GM12878 (cell line): ENCODE data around the gene WDR86. TPM values are rescaled to one million over a fixed set of nuclear protein-coding genes. Genes with fewer than 3 reads are reported as not detected.

ENCODE experiments used
- ATF7 ChIP-seq: fragments of 450-650 bp; IDR thresholded peaks from 2 replicates; pipeline ENCODE4 v1.6.1; 2016; ENCODE audit warnings: low read depth, mild to moderate bottlenecking
- BACH1 ChIP-seq: fragments of 450-650 bp; IDR thresholded peaks from 2 replicates; pipeline ENCODE4 v1.6.1; 2017; ENCODE audit warnings: mild to moderate bottlenecking, borderline replicate concordance
- BCLAF1 ChIP-seq: fragments of 450-650 bp; IDR thresholded peaks from 2 replicates; pipeline ENCODE4 v1.6.1; 2017; ENCODE audit warnings: antibody characterized with exemption, mild to moderate bottlenecking, moderate library complexity
- BRCA1 ChIP-seq: IDR thresholded peaks from 2 replicates; pipeline ENCODE4 v1.6.1; 2011; ENCODE audit warnings: low read depth, low read length, improper control_type of control experiment
- CBX5 ChIP-seq: sonication (generic); IDR thresholded peaks from 2 replicates; pipeline ENCODE4 v1.6.1; 2016; ENCODE audit warnings: low read depth, moderate library complexity, mild to moderate bottlenecking, inconsistent platforms
- CEBPB ChIP-seq, 2 experiments: fragments of 150-350 bp in 1 of 2; IDR thresholded peaks; 2 replicates each; pipeline ENCODE4 v1.6.1; 2012 to 2014; ENCODE audit warnings: low read depth in 2 of 2, low read length in 2 of 2, borderline replicate concordance in 1 of 2, inconsistent platforms in 1 of 2
- CHD1 ChIP-seq: IDR thresholded peaks from 2 replicates; pipeline ENCODE4 v1.6.1; 2012; ENCODE audit warnings: low read depth, low read length, improper control_type of control experiment
- EED ChIP-seq: sonication (generic); IDR thresholded peaks from 2 replicates; pipeline ENCODE4 v1.6.1; 2016; ENCODE audit warnings: antibody characterized with exemption, low read depth
- EP300 ChIP-seq, 2 experiments: fragments of 150-350 bp in 1 of 2; IDR thresholded peaks; 2 replicates each; pipeline ENCODE4 v1.6.1; 2011 to 2012; ENCODE audit warnings: low read depth in 2 of 2, low read length in 2 of 2, borderline replicate concordance in 1 of 2, improper control_type of control experiment in 1 of 2, inconsistent platforms in 1 of 2; ENCODE audit not compliant: control insufficient read depth in 1 of 2
- FOS ChIP-seq: IDR thresholded peaks from 3 replicates; pipeline ENCODE4 v1.6.1; 2011; ENCODE audit warnings: borderline replicate concordance; ENCODE audit not compliant: insufficient read length; ENCODE audit errors: extremely low read depth
- MEF2B ChIP-seq: fragments of 450-650 bp; IDR thresholded peaks from 2 replicates; pipeline ENCODE4 v1.6.1; 2018; ENCODE audit warnings: mild to moderate bottlenecking, moderate library complexity; ENCODE audit not compliant: partially characterized antibody, poor library complexity, severe bottlenecking
- MLLT1 ChIP-seq: fragments of 450-650 bp; IDR thresholded peaks from 2 replicates; pipeline ENCODE4 v1.6.1; 2016; ENCODE audit warnings: mild to moderate bottlenecking
- MYB ChIP-seq: fragments of 150-350 bp; IDR thresholded peaks from 2 replicates; pipeline ENCODE4 v1.6.1; 2014; ENCODE audit warnings: mild to moderate bottlenecking, low read depth, low read length, borderline replicate concordance
- NR2C1 ChIP-seq: fragments of 450-650 bp; IDR thresholded peaks from 2 replicates; pipeline ENCODE4 v1.6.1; 2017; ENCODE audit warnings: antibody characterized with exemption, mild to moderate bottlenecking, moderate library complexity
- PKNOX1 ChIP-seq: fragments of 450-650 bp; IDR thresholded peaks from 2 replicates; pipeline ENCODE4 v1.6.1; 2016; ENCODE audit warnings: mild to moderate bottlenecking
- RUNX3 ChIP-seq: IDR thresholded peaks from 2 replicates; pipeline ENCODE4 v1.6.1; 2012; ENCODE audit warnings: low read length, inconsistent platforms
- SIN3A ChIP-seq: IDR thresholded peaks from 2 replicates; pipeline ENCODE4 v1.6.1; 2012; ENCODE audit warnings: low read depth, low read length, improper control_type of control experiment
- SUZ12 ChIP-seq: fragments of 200-600 bp; sonication (generic); IDR thresholded peaks from one replicate; pipeline ENCODE4 v1.6.1; 2018; ENCODE audit warnings: antibody characterized with exemption, mild to moderate bottlenecking; ENCODE audit not compliant: unreplicated experiment
- TAF1 ChIP-seq: IDR thresholded peaks from 2 replicates; pipeline ENCODE4 v1.6.1; 2011; ENCODE audit warnings: mild to moderate bottlenecking, low read depth, low read length, borderline replicate concordance
- ZBED1 ChIP-seq: IDR thresholded peaks from 2 replicates; pipeline ENCODE4 v1.6.1; 2016; ENCODE audit warnings: borderline replicate concordance
- ZBTB4 ChIP-seq: fragments of 450-650 bp; formaldehyde crosslinking; IDR thresholded peaks from 2 replicates; pipeline ENCODE4 v1.4.0; 2022; ENCODE audit warnings: mild to moderate bottlenecking, moderate library complexity
- polyA plus RNA-seq, 11 experiments: library from polyadenylated mRNA; depleted of rRNA in 4 of 11; unstranded in 6 of 11; stranded (reverse) in 5 of 11; fragments of >200 nt; fragmentation: Nextera tagmentation in 4 of 11; fragmentation: Illumina TruSeq in 1 of 11; extraction: Ambion mirVana in 4 of 11; extraction: Trizol in 1 of 11; gene quantifications; 1 replicate in 1 of 11; 2 replicates in 10 of 11; pipeline versions ENCODE4 v1.2.1 to v1.2.3, GENCODE V29; 2011 to 2016; ENCODE audit warnings: inconsistent platforms in 2 of 11, missing spikeins in 2 of 11, low read depth in 1 of 11
- total RNA-seq, 4 experiments: library from RNA; depleted of rRNA in 3 of 4; stranded (reverse); fragments of >200 nt in 3 of 4; fragmentation: Illumina TruSeq in 1 of 4; extraction: Trizol in 1 of 4; gene quantifications; 2 replicates each; pipeline versions ENCODE4 v1.2.1 to v1.2.3, GENCODE V29; 2013 to 2021

The WDR86 gene
- total and polyA plus RNA-seq, 10 of the 15 experiments (the other 5 are each of a cell fraction or from before 2014, with no cell fraction given), result 0.05 to 0.19 (median 0.15) TPM; not detected in 7

- TF ChIP-seq BCLAF1 (no peak), CHD1 (no peak), BRCA1 (no peak), SUZ12 (no peak), NR2C1 (peak; percentile 95), EED (no peak), MEF2B (no peak), FOS (no peak), CEBPB (IDR thresholded peaks at IDR 0.05; ENCODE audit: borderline replicate concordance in 1 of 2, low read depth in 2 of 2, low read length in 2 of 2) (no peak), MYB (no peak), ZBTB4 (CRISPR knock-in tag) (no peak), MLLT1 (no peak), ATF7 (no peak), ZBED1 (no peak), TAF1 (no peak), SIN3A (0 out of 2 replicates have a peak, but pooled peaks have one; percentile 32), PKNOX1 (no peak), EP300 (IDR thresholded peaks at IDR 0.05; ENCODE audit: borderline replicate concordance in 1 of 2, control insufficient read depth in 1 of 2, low read depth in 2 of 2, low read length in 2 of 2) (no peak), CBX5 (no peak), RUNX3 (no peak), BACH1 (peak; percentile 73)
These were observed 68.3 kb downstream of the WDR86 start, which contains the start of gene NUB1 (continued) for GRCh38 chr7:151341357-151342101.
